ENCODE data around the gene MYRF. TPM values are rescaled to one million over a fixed set of nuclear protein-coding genes. Genes with fewer than 3 reads are reported as not detected.
A peak's percentile ranks its signal among the peaks of the same experiment; 100 is the strongest.

Gene MYRF
- total and polyA plus RNA-seq, 7 donors, result 0.01 to 0.24 (median 0.11) TPM; not detected in 1

DNA sequence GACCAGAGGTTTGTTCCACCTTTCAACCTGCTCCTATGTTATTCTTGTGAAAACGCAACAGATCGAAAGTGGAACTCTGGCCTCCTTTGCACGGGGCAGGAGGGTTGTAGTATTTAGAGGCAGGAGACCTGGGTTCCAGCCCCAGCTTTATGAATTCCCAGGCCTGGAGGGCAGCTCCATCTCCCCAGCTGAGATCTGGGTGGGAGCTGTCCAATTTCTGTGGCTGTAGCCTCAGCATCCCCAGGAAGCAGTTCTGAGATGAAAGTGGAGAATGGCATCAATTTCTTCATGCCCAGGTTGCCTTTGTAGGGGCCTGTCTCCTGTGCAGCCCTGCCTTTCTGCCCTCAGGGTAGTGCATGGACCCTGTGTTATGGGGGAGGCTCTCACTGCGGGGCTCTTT is 79.8 kb downstream of the MYRF start:
- 86 to 94% (median 91%) methylated on average over 4 of the region's 4 CpGs for WGBS, 3 donors
- Histone ChIP-seq H3K27ac (no peak overlapping the region), H3K4me3 (no peak overlapping the region), H3K36me3 (ENCODE audit: insufficient read depth in 1 of 2, low read depth in 1 of 2) (no peaks in the 10 kb centered on the region), H3K9me3 (no peaks in the 10 kb centered on the region), H3K27me3 (ENCODE audit: insufficient read depth in 3 of 3, low read length in 2 of 3) (peaks cover 0 to 22% (median 7%) of the 10 kb centered on the region in 3 donors), H3K4me1 (peaks cover 12% of the 10 kb centered on the region)
- DNase-seq, result no peak
- TF ChIP-seq, protein P1, sequence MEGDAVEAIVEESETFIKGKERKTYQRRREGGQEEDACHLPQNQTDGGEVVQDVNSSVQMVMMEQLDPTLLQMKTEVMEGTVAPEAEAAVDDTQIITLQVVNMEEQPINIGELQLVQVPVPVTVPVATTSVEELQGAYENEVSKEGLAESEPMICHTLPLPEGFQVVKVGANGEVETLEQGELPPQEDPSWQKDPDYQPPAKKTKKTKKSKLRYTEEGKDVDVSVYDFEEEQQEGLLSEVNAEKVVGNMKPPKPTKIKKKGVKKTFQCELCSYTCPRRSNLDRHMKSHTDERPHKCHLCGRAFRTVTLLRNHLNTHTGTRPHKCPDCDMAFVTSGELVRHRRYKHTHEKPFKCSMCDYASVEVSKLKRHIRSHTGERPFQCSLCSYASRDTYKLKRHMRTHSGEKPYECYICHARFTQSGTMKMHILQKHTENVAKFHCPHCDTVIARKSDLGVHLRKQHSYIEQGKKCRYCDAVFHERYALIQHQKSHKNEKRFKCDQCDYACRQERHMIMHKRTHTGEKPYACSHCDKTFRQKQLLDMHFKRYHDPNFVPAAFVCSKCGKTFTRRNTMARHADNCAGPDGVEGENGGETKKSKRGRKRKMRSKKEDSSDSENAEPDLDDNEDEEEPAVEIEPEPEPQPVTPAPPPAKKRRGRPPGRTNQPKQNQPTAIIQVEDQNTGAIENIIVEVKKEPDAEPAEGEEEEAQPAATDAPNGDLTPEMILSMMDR (IDR thresholded peaks at IDR 0.05), result no peak
- ATAC-seq, result no peak
- intact Hi-C loops (cut with DNase I), result no loop called here

DNA sequence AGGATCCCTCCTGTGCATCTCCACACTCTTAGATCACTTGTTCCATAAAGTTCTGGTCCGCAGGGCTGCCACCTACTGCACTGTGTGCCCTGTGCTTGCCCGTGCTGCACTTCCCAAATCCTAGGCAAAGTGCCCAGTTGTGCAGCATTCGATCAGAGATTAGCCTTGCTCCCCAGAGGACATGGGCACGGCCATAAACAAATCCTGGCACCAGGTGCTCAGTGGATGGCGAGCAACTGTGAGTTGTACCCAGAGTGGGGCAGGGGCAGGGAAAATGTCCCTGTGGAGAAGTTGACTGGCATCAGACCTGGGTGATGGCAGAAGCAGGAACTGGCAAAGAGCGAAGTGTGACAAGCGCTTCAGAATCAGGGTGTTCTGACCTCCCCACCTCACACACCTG is 80.3 kb downstream of the MYRF start:
- Histone ChIP-seq H3K36me3 (ENCODE audit: insufficient read depth in 1 of 2, low read depth in 1 of 2) (no peaks in the 10 kb centered on the region), H3K9me3 (no peaks in the 10 kb centered on the region), H3K27me3 (ENCODE audit: insufficient read depth in 3 of 3, low read length in 2 of 3) (peaks cover 0 to 19% (median 4%) of the 10 kb centered on the region in 3 donors), H3K4me1 (peaks cover 12% of the 10 kb centered on the region), H3K27ac (no peak overlapping the region), H3K4me3 (no peak overlapping the region)
- TF ChIP-seq, protein P1 (IDR thresholded peaks at IDR 0.05), result no peak
- intact Hi-C loops (cut with DNase I), result no loop called here
- ATAC-seq (no peak), DNase-seq (no peak)
- WGBS, 3 donors, result 56 to 66% (median 58%) methylated on average over 7 of the region's 7 CpGs

DNA sequence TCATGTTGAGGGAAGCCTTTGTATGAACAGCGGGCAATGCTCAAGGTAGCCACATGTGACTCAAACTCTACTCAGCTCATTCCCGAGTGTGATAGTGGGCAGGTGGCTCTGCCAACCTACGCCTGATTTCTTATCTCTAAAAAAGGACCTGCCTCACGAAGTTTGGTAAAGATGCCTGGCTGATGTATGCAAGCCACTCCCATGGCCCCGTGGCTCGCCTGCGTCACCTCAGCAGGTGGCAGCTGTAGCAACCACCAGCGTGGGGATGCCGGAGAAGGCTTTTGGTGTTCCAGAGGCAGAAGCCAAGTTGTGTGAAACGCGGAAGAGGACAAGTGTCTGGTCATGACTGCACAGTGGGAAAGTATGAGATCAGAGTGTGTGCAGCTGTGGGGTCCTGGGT is 81.0 kb downstream of the MYRF start:
- Histone ChIP-seq H3K9me3 (no peaks in the 10 kb centered on the region), H3K27me3 (ENCODE audit: insufficient read depth in 3 of 3, low read length in 2 of 3) (peaks cover 0 to 13% (median 0%) of the 10 kb centered on the region in 3 donors), H3K4me1 (peaks cover 7% of the 10 kb centered on the region), H3K27ac (no peak overlapping the region), H3K4me3 (no peak overlapping the region), H3K36me3 (ENCODE audit: insufficient read depth in 1 of 2, low read depth in 1 of 2) (no peaks in the 10 kb centered on the region)
- intact Hi-C loops (cut with DNase I), result no loop called here
- 47 to 68% (median 61%) methylated on average over 11 of the region's 11 CpGs for WGBS, 3 donors
- TF ChIP-seq, protein P1 (IDR thresholded peaks at IDR 0.05), result no peak
- ATAC-seq (peak in 2 of 4 donors; percentile 10 to 15), DNase-seq (no peak)

DNA sequence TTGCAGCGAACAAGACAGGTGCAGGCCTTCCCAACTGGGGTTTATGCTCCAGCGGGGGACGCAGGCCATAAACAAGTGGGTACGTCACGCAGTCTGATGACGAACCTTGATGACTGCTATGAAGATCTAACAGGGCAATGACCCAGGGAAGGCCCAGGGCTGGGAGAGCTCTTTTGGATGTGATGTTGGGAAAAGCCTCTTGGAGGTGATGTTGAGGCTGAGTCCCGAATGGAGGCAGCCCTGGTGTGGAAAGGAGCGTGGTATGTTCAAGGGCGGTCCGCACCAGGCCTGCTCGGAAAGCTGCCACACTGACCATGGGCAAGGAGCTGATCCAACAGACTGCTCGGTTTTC is 81.5 kb downstream of the MYRF start:
- intact Hi-C loops (cut with DNase I), result no loop called here
- DNase-seq (no peak), ATAC-seq (peak in 2 of 4 donors; percentile 19 to 29)
- peaks cover 0 to 9% (median 0%) of the 10 kb centered on the region in 3 donors for H3K27me3 ChIP-seq (ENCODE audit: insufficient read depth in 3 of 3, low read length in 2 of 3)
- no peak overlapping the region for H3K4me3 ChIP-seq
- no peaks in the 10 kb centered on the region for H3K36me3 ChIP-seq (ENCODE audit: insufficient read depth in 1 of 2, low read depth in 1 of 2)
- TF ChIP-seq, protein P1 (IDR thresholded peaks at IDR 0.05), result no peak
- no peaks in the 10 kb centered on the region for H3K9me3 ChIP-seq
- peak overlapping the region; percentile 50 for H3K27ac ChIP-seq
- H3K4me1 ChIP-seq, result peaks cover 7% of the 10 kb centered on the region
- 57 to 79% (median 57%) methylated on average over 12 of the region's 12 CpGs for WGBS, 3 donors

Data from psoas muscle (tissue), 8 donors.